ENCODE data around the gene DNAJB13.

Gene DNAJB13

DNA sequence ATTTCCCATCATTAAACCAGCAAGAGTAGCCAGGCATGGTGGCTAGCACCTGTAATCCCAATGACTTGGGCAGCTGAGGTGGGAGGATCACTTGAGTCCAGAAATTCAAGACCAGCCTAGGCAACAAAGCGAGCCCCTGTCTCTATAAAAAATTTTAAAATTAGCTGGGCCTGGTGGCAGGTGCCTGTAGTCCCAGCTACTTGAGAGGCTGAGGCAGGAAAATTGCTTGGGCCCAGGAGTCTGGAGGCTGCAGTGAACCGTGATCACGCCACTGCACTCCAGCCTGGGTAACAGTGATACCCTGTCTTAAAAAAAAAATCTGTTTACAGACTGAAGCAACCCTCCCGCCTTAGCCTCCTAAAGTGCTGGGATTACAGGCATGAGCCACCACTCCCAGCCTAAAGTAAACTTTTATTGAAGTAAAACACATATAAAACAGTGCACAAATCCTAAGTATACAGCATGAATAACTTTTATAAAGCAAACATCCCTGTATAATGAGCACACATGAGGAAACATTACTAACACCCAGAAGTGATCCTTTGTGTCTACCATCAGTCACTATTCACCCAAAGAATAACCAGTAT is 45.4 kb downstream of the DNAJB13 start:
- Mint-ChIP-seq H3K27me3 (no peaks in the 10 kb centered on the region), H3K4me1 (peaks cover 89% of the 10 kb centered on the region)
- no peak for ATAC-seq

DNA sequence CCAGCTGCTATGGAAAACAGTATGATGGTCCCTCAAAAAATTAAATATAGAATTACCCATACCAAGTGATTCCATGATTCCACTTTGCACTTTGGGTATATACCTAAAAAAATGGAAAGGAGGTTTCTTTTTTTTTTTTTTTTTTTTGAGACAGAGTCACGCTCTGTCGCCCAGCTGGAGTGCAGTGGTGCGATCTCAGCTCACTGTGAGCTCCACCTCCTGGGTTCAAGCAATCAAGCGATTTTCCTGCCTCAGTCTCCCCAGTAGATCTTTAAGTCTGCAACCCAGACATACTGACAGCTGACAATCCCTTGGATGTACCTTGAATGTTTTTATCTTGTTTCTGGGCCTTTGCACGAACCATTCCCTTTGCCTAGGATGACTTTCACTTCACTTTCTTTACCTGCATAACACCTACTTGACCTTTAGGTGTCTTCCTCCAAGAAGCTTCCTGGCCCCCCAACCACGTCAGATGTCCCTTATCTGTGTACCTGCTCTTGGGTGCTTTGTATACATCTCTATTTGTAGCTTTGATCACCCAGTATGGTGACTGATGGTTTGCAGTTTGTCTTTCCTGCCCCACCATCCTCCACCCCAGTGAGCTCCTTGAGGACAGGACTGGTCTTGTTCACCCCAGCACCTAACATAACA is 46.4 kb downstream of the DNAJB13 start:
- H3K4me3 Mint-ChIP-seq = peak overlapping the region; percentile 19
- H3K4me1 Mint-ChIP-seq = peaks cover 81% of the 10 kb centered on the region
- no peaks in the 10 kb centered on the region for H3K9me3 Mint-ChIP-seq
- no peaks in the 10 kb centered on the region for H3K27me3 Mint-ChIP-seq
- no peak for ATAC-seq
- no peaks in the 10 kb centered on the region for H3K36me3 Mint-ChIP-seq (ENCODE audit: low read depth)
- H3K27ac Mint-ChIP-seq = peak overlapping the region; percentile 52
- DNase-seq = no peak

More for the DNA sequence above, 45.4 kb downstream of the DNAJB13 start:
- Mint-ChIP-seq H3K4me3 (peak overlapping the region; percentile 53), H3K9me3 (no peaks in the 10 kb centered on the region), H3K27ac (peak overlapping the region; percentile 92), H3K36me3 (ENCODE audit: low read depth) (no peaks in the 10 kb centered on the region)
- DNase-seq = no peak

DNA sequence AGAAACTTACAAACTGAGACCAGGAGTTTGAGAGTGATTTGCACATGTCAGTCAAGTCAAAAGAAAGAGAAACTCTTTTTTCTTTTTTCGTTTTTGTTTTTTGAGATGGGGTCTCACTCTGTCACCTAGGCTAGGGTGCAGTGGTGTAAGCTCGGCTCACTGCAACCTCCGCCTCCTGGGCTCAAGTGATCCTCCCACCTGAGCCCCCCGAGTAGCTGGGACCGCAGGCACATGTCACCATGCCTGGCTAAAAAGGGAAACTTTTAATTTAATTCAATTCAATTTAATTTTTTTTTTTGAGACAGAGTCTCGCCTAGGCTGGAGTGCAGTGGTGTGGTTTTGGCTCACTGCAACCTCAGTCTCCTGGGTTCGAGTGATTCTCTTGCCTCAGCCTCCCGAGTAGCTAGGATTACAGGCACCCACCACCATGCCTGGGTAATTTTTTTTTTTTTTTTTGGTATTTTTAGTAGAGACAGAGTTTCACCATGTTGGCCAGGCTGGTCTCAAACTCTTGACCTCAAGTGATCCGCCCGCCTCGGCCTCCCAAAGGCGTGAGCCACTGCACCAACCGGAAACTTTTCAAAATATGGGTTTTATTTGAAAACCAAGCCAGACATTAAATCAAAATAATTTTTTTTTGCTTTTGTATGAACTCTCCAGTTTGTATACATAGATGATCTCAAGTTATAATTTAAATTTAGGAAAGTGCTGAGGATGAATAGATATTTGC is 48.2 kb downstream of the DNAJB13 start:
- H3K4me3 Mint-ChIP-seq = peak overlapping the region; percentile 19
- no peak for DNase-seq
- H3K27ac Mint-ChIP-seq = peak overlapping the region; percentile 68

DNA sequence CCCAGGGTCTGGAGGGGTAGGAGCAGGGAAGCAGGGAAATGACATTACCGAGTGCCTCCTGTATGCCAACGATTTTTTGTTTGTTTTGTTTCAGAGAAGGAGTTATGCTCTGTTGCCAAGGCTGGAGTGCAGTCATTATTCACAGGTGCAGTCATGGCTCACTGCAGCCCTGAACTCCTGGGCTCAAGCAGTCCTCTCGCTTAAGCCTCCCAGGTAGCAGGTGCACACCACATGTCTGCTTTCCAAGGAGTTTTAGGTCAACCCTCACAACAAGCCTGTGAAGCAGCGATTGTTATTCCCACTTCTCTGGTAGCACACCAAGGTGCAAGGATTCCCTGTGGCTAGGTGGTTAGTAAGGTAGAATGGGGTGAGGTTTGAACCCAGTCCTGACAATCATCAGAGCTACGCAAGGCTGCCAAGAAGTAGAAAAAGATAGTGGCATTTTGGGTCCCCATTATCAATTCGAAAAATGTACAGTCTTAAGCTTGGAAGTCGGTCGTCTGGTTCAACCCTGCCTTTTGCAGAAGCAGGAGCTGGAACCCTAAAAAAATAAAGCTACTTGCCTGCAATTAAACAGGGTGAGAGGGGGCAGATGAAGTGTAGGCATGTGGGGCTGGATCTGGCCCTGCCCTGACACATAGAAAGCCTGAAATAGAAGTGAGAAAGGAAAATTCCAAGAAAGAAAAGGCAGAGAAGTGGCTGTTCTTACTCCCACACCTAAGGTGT is 48.9 kb downstream of the DNAJB13 start:
- peak overlapping the region; percentile 19 for H3K4me3 Mint-ChIP-seq
- DNase-seq (no peak), ATAC-seq (no peak)
- H3K9me3 Mint-ChIP-seq = no peaks in the 10 kb centered on the region
- peaks cover 4% of the 10 kb centered on the region for H3K36me3 Mint-ChIP-seq (ENCODE audit: low read depth)
- peaks cover 72% of the 10 kb centered on the region for H3K4me1 Mint-ChIP-seq
- no peaks in the 10 kb centered on the region for H3K27me3 Mint-ChIP-seq
- H3K27ac Mint-ChIP-seq = peak overlapping the region; percentile 68

More for the DNA sequence above, 48.2 kb downstream of the DNAJB13 start:
- ATAC-seq = no peak
- H3K9me3 Mint-ChIP-seq = no peaks in the 10 kb centered on the region
- H3K27me3 Mint-ChIP-seq = no peaks in the 10 kb centered on the region
- peaks cover 4% of the 10 kb centered on the region for H3K36me3 Mint-ChIP-seq (ENCODE audit: low read depth)
- H3K4me1 Mint-ChIP-seq = peaks cover 75% of the 10 kb centered on the region

DNA sequence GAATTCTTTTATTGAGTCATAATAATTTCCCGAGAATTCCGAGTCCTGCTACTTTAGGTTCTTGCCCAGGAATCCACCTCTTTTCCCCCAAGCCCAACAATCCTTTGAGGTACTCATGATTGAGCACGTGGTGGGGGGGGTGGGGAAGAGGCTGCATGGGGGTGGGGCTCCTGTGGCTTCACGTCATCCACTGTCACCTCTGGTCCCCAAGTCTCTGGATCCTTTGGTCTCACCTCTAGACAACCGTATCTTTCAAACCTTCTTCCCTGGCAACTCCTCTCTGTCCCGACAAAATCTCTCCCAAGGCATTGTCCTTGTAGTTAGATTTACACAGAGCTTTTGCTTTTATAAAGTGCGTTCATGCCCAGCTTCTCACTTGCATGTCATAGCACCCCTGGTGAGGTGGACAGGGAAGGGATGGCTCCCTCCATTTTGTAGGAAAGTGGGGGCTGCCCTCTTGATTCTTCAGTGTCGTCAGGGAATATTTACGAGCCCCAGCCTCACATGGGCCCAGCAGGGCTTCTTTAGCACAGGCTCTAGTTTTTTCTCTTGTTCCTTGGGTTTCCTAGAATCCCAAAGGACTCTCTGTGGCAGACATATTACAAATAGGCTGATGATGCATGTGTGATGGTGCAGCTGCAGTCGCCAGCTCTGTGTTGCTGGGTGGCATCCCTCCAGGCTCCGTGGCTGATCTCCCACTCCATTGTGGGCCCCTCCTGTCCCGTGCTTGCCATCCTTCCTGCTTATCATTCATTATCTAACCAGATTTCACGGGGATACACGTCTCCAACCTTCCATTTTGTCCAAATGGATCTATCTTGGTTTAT is 49.7 kb downstream of the DNAJB13 start:
- no peak for ATAC-seq
- DNase-seq = no peak
- no peaks in the 10 kb centered on the region for H3K9me3 Mint-ChIP-seq
- H3K27ac Mint-ChIP-seq = peak overlapping the region; percentile 68
- H3K36me3 Mint-ChIP-seq (ENCODE audit: low read depth) = peaks cover 4% of the 10 kb centered on the region
- H3K4me1 Mint-ChIP-seq = peaks cover 72% of the 10 kb centered on the region
- no peak overlapping the region for H3K4me3 Mint-ChIP-seq
- H3K27me3 Mint-ChIP-seq = no peaks in the 10 kb centered on the region

DNA sequence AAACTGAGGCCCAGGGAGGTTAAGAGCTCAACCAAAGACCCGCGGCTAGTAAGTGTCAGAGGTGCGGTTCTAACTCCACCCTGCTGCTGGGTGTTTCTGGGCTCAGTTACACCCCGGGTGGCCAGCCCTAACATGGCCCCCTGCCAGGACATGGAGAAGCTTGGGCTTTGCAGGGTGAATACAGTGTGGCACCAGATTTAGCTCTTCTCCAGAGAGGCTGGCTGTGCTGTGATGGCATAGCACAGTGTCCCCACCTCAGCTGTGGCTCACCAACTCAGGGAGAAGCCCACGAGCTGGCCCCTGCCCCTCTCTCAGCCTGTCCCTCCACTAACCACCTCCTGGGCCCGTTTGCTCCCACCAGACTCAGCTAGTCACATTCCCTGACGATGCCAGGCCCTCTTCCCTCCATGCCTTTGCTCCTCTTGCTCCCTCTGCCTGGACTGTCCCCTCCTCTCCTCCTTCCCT is 51.0 kb downstream of the DNAJB13 start:
- Mint-ChIP-seq H3K27ac (peak overlapping the region; percentile 50), H3K27me3 (no peaks in the 10 kb centered on the region), H3K9me3 (no peaks in the 10 kb centered on the region), H3K4me3 (no peak overlapping the region), H3K4me1 (peaks cover 72% of the 10 kb centered on the region), H3K36me3 (ENCODE audit: low read depth) (peaks cover 4% of the 10 kb centered on the region)
- no peak for DNase-seq
- no peak for ATAC-seq

DNA sequence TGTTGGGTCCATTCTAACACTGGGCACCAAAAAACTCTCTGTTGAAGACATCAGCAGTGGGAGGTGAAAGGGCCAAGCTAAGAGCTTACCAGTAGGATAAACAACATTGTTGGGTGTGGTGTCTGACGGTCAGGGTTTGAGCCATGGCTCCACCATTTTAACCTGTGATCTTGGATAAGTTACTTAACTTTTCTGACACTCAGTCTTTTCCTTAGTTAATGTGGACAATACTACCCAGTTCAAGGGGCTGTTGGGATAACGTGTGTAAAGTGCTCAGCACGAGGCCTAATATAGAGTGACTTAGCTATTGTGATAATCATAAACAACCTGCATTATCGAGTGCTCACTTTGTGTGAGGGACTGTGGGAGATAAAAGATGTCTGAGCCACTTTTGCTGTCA is 52.0 kb downstream of the DNAJB13 start:
- H3K4me1 Mint-ChIP-seq = peaks cover 70% of the 10 kb centered on the region
- DNase-seq = no peak
- no peaks in the 10 kb centered on the region for H3K27me3 Mint-ChIP-seq
- no peak overlapping the region for H3K4me3 Mint-ChIP-seq
- no peak for ATAC-seq
- H3K36me3 Mint-ChIP-seq (ENCODE audit: low read depth) = peaks cover 4% of the 10 kb centered on the region
- no peaks in the 10 kb centered on the region for H3K9me3 Mint-ChIP-seq
- H3K27ac Mint-ChIP-seq = no peak overlapping the region

DNA sequence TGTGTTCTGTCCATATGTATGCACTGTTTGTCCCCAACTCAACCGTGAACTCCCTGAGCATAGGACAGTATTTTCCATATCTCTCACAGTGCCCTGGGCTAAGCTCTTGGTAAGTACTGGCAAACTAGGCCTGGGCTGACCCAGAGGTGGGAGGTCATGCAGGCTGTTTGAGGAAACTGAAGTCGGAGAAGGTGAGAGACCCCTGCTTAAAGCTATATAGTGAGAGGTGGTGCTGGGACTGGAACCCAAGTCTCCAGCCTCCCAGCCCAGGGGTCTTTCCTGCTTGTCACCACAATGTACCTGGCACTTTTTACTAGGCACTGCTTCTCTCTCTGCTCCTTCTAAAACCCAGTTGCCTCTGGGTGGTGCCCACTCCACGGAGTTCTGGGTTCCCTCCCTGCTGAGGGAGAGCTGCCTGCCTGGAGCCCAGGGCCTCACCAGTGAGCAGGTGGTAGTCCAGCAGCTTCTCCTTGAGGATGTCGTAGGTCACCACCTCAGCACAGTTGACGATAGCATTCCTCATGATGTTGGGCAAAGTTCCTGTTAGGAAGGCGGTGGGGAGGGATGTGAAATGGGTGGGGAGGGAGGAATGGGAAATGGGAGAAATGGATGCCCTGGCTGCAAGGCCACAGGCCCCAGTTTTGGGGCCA is 53.3 kb downstream of the DNAJB13 start:
- H3K27me3 Mint-ChIP-seq = no peaks in the 10 kb centered on the region
- peaks cover 4% of the 10 kb centered on the region for H3K36me3 Mint-ChIP-seq (ENCODE audit: low read depth)
- no peak overlapping the region for H3K4me3 Mint-ChIP-seq
- H3K4me1 Mint-ChIP-seq = peaks cover 72% of the 10 kb centered on the region
- no peaks in the 10 kb centered on the region for H3K9me3 Mint-ChIP-seq
- peak overlapping the region; percentile 52 for H3K27ac Mint-ChIP-seq
- no peak for DNase-seq
- no peak for ATAC-seq

DNA sequence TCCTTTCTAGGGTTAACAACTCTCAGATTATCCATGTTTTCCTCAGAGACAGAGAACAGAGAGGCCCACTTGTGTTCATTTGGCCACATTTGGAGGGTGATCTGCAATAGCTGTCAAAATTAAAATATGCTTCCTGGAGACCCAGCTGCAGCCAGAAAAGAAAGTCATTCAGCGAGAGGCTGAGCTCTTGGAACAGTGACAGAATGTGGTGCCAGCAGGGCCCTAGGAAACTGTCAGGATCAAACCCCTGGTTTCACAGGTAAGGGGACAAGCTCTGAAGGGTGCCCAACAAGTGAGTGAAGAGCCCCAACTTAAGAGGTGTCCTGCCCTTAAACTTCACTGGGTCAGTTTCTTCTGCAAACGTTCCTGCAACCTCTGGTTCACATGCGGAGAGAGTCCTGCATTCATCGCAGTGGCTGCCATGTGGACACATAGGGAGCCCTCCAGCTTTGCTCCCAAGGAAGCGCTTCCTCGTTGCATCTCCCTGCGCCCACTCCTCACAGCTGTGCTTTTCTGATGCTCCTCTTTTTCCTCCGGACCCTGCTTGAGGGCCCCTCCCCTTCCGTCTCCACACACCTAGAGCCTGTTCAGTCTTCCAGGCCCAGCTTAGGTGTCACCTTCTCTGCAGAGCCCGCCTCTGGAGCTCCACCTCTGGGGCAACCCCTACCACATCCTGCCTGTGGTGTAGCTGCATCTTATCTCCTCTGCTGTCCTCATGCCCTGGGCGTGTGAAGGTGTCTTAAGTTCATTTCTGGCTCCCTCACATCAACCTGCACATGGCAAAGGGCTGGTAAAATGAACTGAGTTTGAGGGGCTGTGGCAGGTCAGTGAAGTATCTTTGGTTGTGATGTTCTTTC is 54.2 kb downstream of the DNAJB13 start:
- H3K27me3 Mint-ChIP-seq = no peaks in the 10 kb centered on the region
- H3K36me3 Mint-ChIP-seq (ENCODE audit: low read depth) = peaks cover 4% of the 10 kb centered on the region
- no peaks in the 10 kb centered on the region for H3K9me3 Mint-ChIP-seq
- DNase-seq (peak; percentile 77), ATAC-seq (peak; percentile 99)
- H3K27ac Mint-ChIP-seq = peak overlapping the region; percentile 77
- peak overlapping the region; percentile 22 for H3K4me3 Mint-ChIP-seq
- H3K4me1 Mint-ChIP-seq = peaks cover 70% of the 10 kb centered on the region

DNA sequence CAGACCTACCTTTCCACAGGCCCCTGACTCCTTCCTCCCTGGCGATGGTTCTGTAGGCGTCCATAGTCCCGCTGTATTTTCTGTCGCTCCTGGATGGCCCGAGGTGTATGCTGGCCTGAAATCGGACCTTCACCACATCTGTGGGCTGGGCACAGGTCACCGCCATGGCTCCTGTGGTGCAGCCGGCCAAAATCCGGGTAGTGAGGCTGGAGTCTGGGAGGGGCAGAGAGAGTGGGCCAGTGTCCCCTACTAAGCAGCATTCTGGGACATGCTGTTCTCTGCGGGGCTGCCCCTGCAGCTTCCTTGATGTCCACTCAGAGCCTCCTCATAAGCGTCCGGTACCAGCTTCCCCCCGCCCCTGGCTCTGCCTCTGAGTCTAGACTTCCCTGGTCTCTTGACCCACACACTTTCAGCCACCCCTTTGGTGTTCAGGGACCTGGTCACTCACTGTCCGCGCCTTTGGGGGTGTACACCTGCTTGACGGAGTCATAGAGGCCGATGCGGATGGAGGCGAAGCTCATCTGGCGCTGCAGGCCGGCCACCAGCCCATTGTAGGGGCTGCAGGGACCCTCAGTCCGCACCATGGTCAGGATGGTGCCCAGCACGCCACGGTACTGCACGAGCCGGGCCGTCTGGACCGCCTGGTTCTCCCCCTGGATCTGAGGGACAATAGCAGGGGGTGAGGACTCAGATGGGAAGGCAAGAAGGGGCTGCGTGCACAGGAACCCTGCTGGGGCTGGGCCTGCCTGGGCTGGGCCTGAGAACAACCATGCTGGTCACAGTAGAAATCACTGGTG is 55.1 kb downstream of the DNAJB13 start:
- peaks cover 6% of the 10 kb centered on the region for H3K36me3 Mint-ChIP-seq (ENCODE audit: low read depth)
- H3K9me3 Mint-ChIP-seq = no peaks in the 10 kb centered on the region
- H3K4me3 Mint-ChIP-seq = no peak overlapping the region
- ATAC-seq = no peak
- H3K4me1 Mint-ChIP-seq = peaks cover 70% of the 10 kb centered on the region
- peak overlapping the region; percentile 77 for H3K27ac Mint-ChIP-seq
- H3K27me3 Mint-ChIP-seq = no peaks in the 10 kb centered on the region
- no peak for DNase-seq

DNA sequence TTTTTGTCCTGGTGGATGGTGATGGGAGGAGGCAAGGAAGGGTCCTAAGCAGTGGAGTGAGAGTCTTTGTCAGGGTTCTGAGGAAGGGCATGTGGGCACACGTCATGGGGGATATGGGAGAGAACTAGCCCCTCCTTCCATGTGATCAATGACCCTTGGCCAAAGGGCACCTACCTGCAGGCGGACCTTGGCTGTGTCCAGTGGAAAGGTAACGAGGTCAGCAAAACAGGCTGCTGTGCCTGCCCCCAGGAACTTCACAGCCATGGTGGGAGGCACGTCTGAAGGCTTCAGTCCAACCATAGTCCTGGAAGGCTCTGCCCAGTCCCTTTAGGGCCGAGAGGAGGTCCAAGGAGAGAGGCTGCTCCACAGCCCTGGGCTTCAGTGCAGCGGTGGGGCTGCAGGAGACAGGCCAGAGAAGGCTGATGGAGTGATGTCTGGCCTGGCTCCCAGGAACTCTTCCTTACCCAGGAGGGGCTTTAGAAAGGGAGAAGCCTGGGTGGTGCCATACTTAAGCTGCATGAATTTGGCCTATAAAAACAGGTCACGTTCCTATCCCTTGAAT is 56.0 kb downstream of the DNAJB13 start:
- H3K9me3 Mint-ChIP-seq = no peaks in the 10 kb centered on the region
- H3K27me3 Mint-ChIP-seq = no peaks in the 10 kb centered on the region
- no peak for DNase-seq
- ATAC-seq = no peak
- peaks cover 11% of the 10 kb centered on the region for H3K36me3 Mint-ChIP-seq (ENCODE audit: low read depth)
- H3K4me1 Mint-ChIP-seq = peaks cover 74% of the 10 kb centered on the region
- peak overlapping the region; percentile 33 for H3K27ac Mint-ChIP-seq
- no peak overlapping the region for H3K4me3 Mint-ChIP-seq

Measured in activated naive CD8-positive, alpha-beta T cell treated with anti-CD3 and anti-CD28 coated beads, Interleukin-2, amount 50 U/mL, for 24 hours (primary cell).